CD4-positive, CD25-positive, alpha-beta regulatory T cell (primary cell): ENCODE measurements around the gene COL4A6. TPM values are rescaled to one million over a fixed set of nuclear protein-coding genes. Genes with fewer than 3 reads are reported as not detected.

Experiments
- ATAC-seq, 2 donors: fragments of 150-1000 bp; cut with Tn5 transposase; one replicate each; pipeline ENCODE4 v1.10.0; 2021; ENCODE audit warnings: low read depth in 2 of 2, moderate number of reproducible peaks in 2 of 2, moderate library complexity in 1 of 2
- DNase-seq, 3 donors: peaks; one replicate each; pipeline versions ENCODE4 v3.0.0 to v3.0.0-alpha.2; 2012 to 2022; ENCODE audit warnings: mixed read lengths in 1 of 3
- H3K27ac ChIP-seq: one replicate; pipeline ENCODE4 v1.7.0; 2013; ENCODE audit warnings: mild to moderate bottlenecking, low read length; ENCODE audit not compliant: insufficient read depth, poor library complexity, severe bottlenecking
- H3K27me3 ChIP-seq: one replicate; pipeline ENCODE4 v1.7.0; 2013; ENCODE audit warnings: low read length; ENCODE audit not compliant: control insufficient read depth, insufficient read depth
- H3K36me3 ChIP-seq: one replicate; pipeline ENCODE4 v1.7.0; 2013; ENCODE audit warnings: mild to moderate bottlenecking, low read length, moderate library complexity; ENCODE audit not compliant: control insufficient read depth, insufficient read depth
- H3K4me1 ChIP-seq: 2 replicates; pipeline ENCODE4 v1.7.0; 2013; ENCODE audit warnings: mild to moderate bottlenecking, low read length; ENCODE audit not compliant: insufficient read depth, control insufficient read depth, poor library complexity, severe bottlenecking
- H3K4me3 ChIP-seq: one replicate; pipeline ENCODE4 v1.7.0; 2013; ENCODE audit warnings: low read depth, mild to moderate bottlenecking, low read length, moderate library complexity
- H3K9me3 ChIP-seq, 2 experiments: 1 replicate in 1 of 2; 2 replicates in 1 of 2; pipeline ENCODE4 v1.7.0; 2013; ENCODE audit warnings: low read length in 2 of 2, mild to moderate bottlenecking in 1 of 2, moderate library complexity in 1 of 2; ENCODE audit not compliant: control insufficient read depth in 2 of 2
- H3K27ac Mint-ChIP-seq, 3 donors: one replicate each; pipeline ENCODE4 v1.8.0; 2020 to 2022; ENCODE audit warnings: mild to moderate bottlenecking in 3 of 3, mixed read lengths in 3 of 3, moderate library complexity in 2 of 3
- H3K27me3 Mint-ChIP-seq: one replicate; pipeline ENCODE4 v1.8.0; 2022; ENCODE audit warnings: mild to moderate bottlenecking, mixed read lengths
- H3K36me3 Mint-ChIP-seq: one replicate; pipeline ENCODE4 v1.8.0; 2020; ENCODE audit warnings: mixed read lengths
- H3K4me1 Mint-ChIP-seq, 4 donors: one replicate each; pipeline ENCODE4 v1.8.0; 2020 to 2022; ENCODE audit warnings: mixed read lengths in 4 of 4, mild to moderate bottlenecking in 1 of 4
- H3K4me3 Mint-ChIP-seq, 4 donors: one replicate each; pipeline ENCODE4 v1.8.0; 2020 to 2022; ENCODE audit warnings: mild to moderate bottlenecking in 4 of 4, mixed read lengths in 4 of 4, moderate library complexity in 3 of 4
- H3K9me3 Mint-ChIP-seq, 7 donors: one replicate each; pipeline ENCODE4 v1.8.0; 2020 to 2022; ENCODE audit warnings: mixed read lengths in 7 of 7, mild to moderate bottlenecking in 3 of 7, moderate library complexity in 2 of 7
- polyA plus RNA-seq, 4 donors: library from polyadenylated mRNA; unstranded; fragments of 300-500 nt; fragmentation: Illumina TruSeq; gene quantifications; one replicate each; pipeline ENCODE4 v1.2.3, GENCODE V29; 2021
- total RNA-seq: library from RNA; stranded (reverse); gene quantifications from one replicate; pipeline ENCODE4 v1.2.3, GENCODE V29; 2022

The COL4A6 gene
- total and polyA plus RNA-seq, 5 donors from 2014 or later, result not detected

DNA sequence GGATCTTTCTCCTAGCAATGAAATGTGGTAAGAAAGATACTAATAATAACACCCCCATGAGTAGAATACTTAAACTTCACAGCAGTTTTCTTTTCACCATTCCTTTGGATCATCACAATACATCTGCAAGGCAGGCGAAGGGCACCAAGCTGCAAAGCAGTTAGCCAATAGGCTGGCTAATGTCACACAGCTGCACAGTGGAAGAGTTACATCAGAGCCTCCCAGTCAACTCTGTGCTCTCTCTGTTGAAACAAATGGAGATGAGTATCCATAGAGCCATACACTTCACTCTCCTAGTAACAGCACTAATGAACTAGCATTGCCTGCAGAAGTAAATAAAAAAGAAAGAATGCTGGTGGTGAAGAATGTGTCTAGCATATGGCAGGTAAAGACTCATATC lies 207.6 kb downstream of the COL4A6 start:
- H3K9me3 Mint-ChIP-seq, result no peaks in the 10 kb centered on the region
- Histone ChIP-seq H3K4me1 (no peaks in the 10 kb centered on the region), H3K27me3 (no peaks in the 10 kb centered on the region), H3K9me3 (no peaks in the 10 kb centered on the region), H3K4me3 (no peak overlapping the region), H3K27ac (no peak overlapping the region), H3K36me3 (no peaks in the 10 kb centered on the region)
- no peaks in the 10 kb centered on the region for H3K36me3 Mint-ChIP-seq
- peaks cover 9% of the 10 kb centered on the region for H3K27me3 Mint-ChIP-seq
- no peak for ATAC-seq
- H3K27ac Mint-ChIP-seq, result no peak overlapping the region
- no peak overlapping the region for H3K4me3 Mint-ChIP-seq
- DNase-seq, result no peak
- no peaks in the 10 kb centered on the region for H3K4me1 Mint-ChIP-seq

DNA sequence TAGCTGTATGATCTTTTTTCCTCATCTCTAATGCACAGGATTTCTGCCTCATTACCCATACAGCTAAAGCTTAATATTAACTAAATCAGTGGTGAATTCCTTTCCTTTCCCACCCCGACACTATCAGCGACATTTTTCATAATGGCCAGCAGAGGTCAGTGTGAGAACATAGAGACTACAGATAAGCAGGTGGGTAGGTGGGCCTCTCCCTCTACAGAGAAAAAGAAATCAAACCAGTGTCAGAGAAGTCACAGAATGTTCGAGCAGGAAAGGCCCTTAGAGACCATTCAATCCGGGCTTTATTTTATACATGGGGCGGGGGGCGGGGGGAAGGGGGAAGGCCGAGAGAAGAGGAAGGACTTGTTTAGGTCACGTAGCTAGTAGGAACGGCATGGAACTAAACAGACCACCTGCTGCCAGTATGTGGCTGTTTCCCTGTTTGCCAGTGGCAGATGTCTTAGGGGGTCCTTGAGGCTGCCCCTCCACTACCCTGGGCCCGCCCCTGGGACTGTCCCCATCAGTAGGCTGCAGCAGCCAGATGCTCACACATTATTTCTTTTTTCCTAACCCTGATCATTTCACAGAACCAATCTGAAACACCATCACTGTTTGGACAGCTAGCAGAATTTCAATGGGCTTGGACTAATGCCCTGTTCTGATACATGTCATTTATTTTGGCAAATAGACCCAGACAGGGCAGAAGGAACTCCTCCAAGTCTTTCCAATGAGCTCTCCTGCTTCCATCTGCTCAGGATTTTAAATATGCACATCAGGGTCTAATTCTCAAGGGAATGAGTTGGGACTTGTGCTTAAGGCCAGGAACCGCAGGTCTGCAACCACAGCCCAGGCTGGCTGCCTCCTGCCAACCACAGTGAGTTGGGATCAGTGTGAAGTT lies 213.2 kb downstream of the COL4A6 start:
- Mint-ChIP-seq H3K27ac (no peak overlapping the region), H3K36me3 (no peaks in the 10 kb centered on the region), H3K4me1 (peaks cover 0 to 3% (median 0%) of the 10 kb centered on the region in 4 donors), H3K4me3 (peak overlapping the region in 1 of 4 donors; percentile 15), H3K27me3 (no peaks in the 10 kb centered on the region), H3K9me3 (no peaks in the 10 kb centered on the region)
- Histone ChIP-seq H3K27ac (no peak overlapping the region), H3K36me3 (no peaks in the 10 kb centered on the region), H3K9me3 (no peaks in the 10 kb centered on the region), H3K4me3 (no peak overlapping the region), H3K4me1 (no peaks in the 10 kb centered on the region), H3K27me3 (no peaks in the 10 kb centered on the region)
- DNase-seq, result peak in 2 of 3 donors; percentile 3 to 23
- ATAC-seq, result no peak

GRCh38 chrX:108224218-108224617 lies 214.0 kb downstream of the COL4A6 start:
- no peak overlapping the region for H3K27ac ChIP-seq
- DNase-seq (no peak), ATAC-seq (no peak)
- no peaks in the 10 kb centered on the region for H3K36me3 Mint-ChIP-seq
- no peaks in the 10 kb centered on the region for H3K36me3 ChIP-seq
- no peak overlapping the region for H3K4me3 ChIP-seq
- H3K27me3 ChIP-seq, result no peaks in the 10 kb centered on the region
- H3K4me3 Mint-ChIP-seq, result no peak overlapping the region
- H3K4me1 ChIP-seq, result no peaks in the 10 kb centered on the region
- no peak overlapping the region for H3K27ac Mint-ChIP-seq
- peaks cover 0 to 3% (median 0%) of the 10 kb centered on the region in 4 donors for H3K4me1 Mint-ChIP-seq
- no peaks in the 10 kb centered on the region for H3K9me3 Mint-ChIP-seq
- H3K9me3 ChIP-seq, result no peaks in the 10 kb centered on the region
- H3K27me3 Mint-ChIP-seq, result no peaks in the 10 kb centered on the region

DNA sequence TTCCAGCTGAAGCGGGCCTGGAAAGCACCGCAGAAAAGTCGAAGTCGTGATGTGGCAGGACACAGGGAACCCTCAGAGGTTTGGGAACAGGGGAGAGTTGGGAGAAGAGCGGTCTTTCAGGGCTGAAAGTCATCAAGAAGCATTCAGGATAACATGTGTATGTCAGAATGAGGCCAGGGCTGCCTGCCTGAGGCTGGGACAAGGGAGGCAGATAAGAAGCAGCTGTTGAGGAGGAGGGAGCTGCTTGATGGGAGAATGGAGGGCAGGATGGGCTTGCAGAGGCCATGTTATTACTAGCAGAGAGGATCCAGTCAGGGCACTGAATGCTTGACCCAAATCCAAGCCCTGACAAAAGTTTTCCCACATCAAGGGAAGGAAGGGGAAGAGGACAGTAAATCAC lies 214.6 kb downstream of the COL4A6 start:
- Mint-ChIP-seq H3K9me3 (no peaks in the 10 kb centered on the region), H3K4me3 (no peak overlapping the region), H3K27me3 (no peaks in the 10 kb centered on the region), H3K27ac (no peak overlapping the region), H3K36me3 (no peaks in the 10 kb centered on the region), H3K4me1 (peaks cover 0 to 3% (median 0%) of the 10 kb centered on the region in 4 donors)
- no peak for DNase-seq
- no peaks in the 10 kb centered on the region for H3K36me3 ChIP-seq
- no peak overlapping the region for H3K27ac ChIP-seq
- no peak overlapping the region for H3K4me3 ChIP-seq
- no peaks in the 10 kb centered on the region for H3K9me3 ChIP-seq
- no peaks in the 10 kb centered on the region for H3K4me1 ChIP-seq
- no peak for ATAC-seq
- H3K27me3 ChIP-seq, result no peaks in the 10 kb centered on the region

DNA sequence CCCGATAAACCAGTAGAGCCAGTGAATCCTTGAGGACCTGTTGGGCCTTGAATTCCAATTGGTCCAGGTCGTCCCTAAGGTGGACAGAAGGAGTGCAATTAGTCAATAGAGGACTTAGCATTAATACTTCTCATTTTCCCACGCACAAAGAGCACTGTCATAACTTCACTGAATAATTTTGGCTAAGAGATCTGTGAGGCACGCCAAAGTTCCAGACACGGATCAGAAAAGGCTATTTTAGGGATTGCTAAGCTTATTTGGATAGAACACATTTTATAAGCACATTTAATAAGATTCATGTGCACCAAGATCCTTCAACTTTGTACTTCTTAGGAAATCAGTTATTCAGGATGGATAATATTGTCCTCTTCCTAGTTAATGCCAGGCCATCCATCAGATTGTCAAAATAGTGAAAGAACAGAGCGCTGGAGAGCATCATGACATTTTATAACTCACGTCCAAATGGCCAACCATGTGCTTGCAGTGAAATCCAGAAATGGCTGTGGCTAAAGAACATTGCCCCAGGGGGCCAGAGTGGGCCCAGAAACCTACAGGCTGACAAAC lies 216.8 kb downstream of the COL4A6 start:
- H3K4me1 ChIP-seq, result no peaks in the 10 kb centered on the region
- no peak overlapping the region for H3K4me3 ChIP-seq
- H3K4me3 Mint-ChIP-seq, result no peak overlapping the region
- no peak overlapping the region for H3K27ac ChIP-seq
- H3K9me3 Mint-ChIP-seq, result no peaks in the 10 kb centered on the region
- H3K4me1 Mint-ChIP-seq, result peaks cover 0 to 3% (median 0%) of the 10 kb centered on the region in 4 donors
- no peaks in the 10 kb centered on the region for H3K9me3 ChIP-seq
- H3K27ac Mint-ChIP-seq, result no peak overlapping the region
- no peaks in the 10 kb centered on the region for H3K36me3 Mint-ChIP-seq
- ATAC-seq (no peak), DNase-seq (no peak)
- H3K27me3 ChIP-seq, result no peaks in the 10 kb centered on the region
- H3K36me3 ChIP-seq, result no peaks in the 10 kb centered on the region
- no peaks in the 10 kb centered on the region for H3K27me3 Mint-ChIP-seq

GRCh38 chrX:108219949-108220601 lies 218.1 kb downstream of the COL4A6 start:
- no peaks in the 10 kb centered on the region for H3K36me3 ChIP-seq
- no peak overlapping the region for H3K27ac ChIP-seq
- H3K4me3 ChIP-seq, result no peak overlapping the region
- H3K9me3 ChIP-seq, result no peaks in the 10 kb centered on the region
- Mint-ChIP-seq H3K27ac (no peak overlapping the region), H3K36me3 (no peaks in the 10 kb centered on the region), H3K27me3 (no peaks in the 10 kb centered on the region), H3K4me3 (no peak overlapping the region), H3K9me3 (no peaks in the 10 kb centered on the region), H3K4me1 (peaks cover 0 to 3% (median 0%) of the 10 kb centered on the region in 4 donors)
- H3K27me3 ChIP-seq, result no peaks in the 10 kb centered on the region
- DNase-seq, result no peak
- no peak for ATAC-seq
- H3K4me1 ChIP-seq, result no peaks in the 10 kb centered on the region

- H3K9me3 ChIP-seq, result no peaks in the 10 kb centered on the region
- no peak overlapping the region for H3K27ac ChIP-seq
- no peaks in the 10 kb centered on the region for H3K27me3 Mint-ChIP-seq
- H3K36me3 ChIP-seq, result no peaks in the 10 kb centered on the region
- no peak overlapping the region for H3K27ac Mint-ChIP-seq
- H3K4me3 Mint-ChIP-seq, result no peak overlapping the region
- H3K4me1 ChIP-seq, result no peaks in the 10 kb centered on the region
- no peaks in the 10 kb centered on the region for H3K4me1 Mint-ChIP-seq
- no peak for DNase-seq
- H3K36me3 Mint-ChIP-seq, result no peaks in the 10 kb centered on the region
- no peak overlapping the region for H3K4me3 ChIP-seq
- no peaks in the 10 kb centered on the region for H3K9me3 Mint-ChIP-seq
- H3K27me3 ChIP-seq, result no peaks in the 10 kb centered on the region
- no peak for ATAC-seq
Observed at GRCh38 chrX:108217876-108218275, 220.3 kb downstream of the COL4A6 start.
